Esophagus squamous epithelium (tissue), 4 donors: ENCODE measurements around the gene RDH13.

Experiments used
- CTCF ChIP-seq, 6 experiments: fragments of 450-650 bp in 4 of 6; fragments of 200-600 bp in 2 of 6; sonication (generic) in 2 of 6; IDR thresholded peaks; one replicate each; pipeline ENCODE4 v1.5.1; 2016 to 2019; ENCODE audit warnings: antibody characterized with exemption in 6 of 6, mild to moderate bottlenecking in 4 of 6, moderate library complexity in 4 of 6
- POLR2A ChIP-seq, 4 donors: fragments of 450-650 bp; IDR thresholded peaks; one replicate each; pipeline ENCODE4 v1.6.1; 2017; ENCODE audit warnings: antibody characterized with exemption in 4 of 4, mild to moderate bottlenecking in 4 of 4, moderate library complexity in 3 of 4

DNA sequence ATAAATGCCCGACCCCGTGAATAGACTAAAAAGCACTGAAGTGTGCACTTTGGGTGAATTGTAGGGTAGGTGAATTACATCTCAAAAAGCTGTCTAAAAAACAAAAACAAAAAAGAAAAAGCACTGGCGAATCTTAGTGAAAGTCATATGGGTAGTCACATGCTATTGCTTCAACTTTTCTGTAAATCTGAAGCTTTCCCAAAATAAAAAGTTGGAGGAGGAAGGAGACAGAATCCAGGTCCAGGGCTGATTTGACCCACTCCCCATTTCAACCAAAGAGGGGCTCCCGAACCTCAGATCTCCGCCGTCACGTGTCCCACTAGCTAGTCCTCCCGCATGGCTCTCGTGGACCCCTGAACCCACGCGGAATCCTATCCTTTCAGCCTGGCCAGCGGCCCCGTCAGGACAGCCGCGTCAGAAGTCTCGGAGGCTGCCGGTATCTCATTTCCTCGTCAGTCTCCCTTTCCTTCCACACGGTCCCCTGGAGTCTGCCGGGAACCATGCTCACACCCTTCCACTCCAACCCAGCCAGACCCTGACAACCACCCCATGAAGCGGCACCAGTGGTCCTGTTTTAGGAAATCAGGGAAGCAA lies 48.4 kb upstream of the RDH13 start:
- TF ChIP-seq CTCF (IDR thresholded peaks at IDR 0.05) (no peak), POLR2A (IDR thresholded peaks at IDR 0.05) (no peak)
